HG03442 (cell line): ENCODE results near the gene STRC.
"Not testable (repeated sequence)": the region's sequence is repeated elsewhere in the genome, so short reads cannot be mapped to it uniquely, and the experiment has no call there.

ENCODE experiments used
- ATAC-seq: cut with Tn5 transposase; IDR thresholded peaks from one replicate; pipeline ENCODE4 v1.9.1; 2021; ENCODE audit warnings: mild to moderate bottlenecking, moderate library complexity; ENCODE audit not compliant: unreplicated experiment

STRC gene

GRCh38 chr15:43618700-43619099 is at the start of gene STRC:
Gene STRC, minus strand, starts transcription at chr15:43618800. Its CDS starts 78 bp downstream, at chr15:43618722.
- ATAC-seq = not testable (repeated sequence)

- not testable (repeated sequence) for ATAC-seq
These were observed 47.6 kb upstream of the STRC start for GRCh38 chr15:43666177-43666576.

- ATAC-seq = not testable (repeated sequence)
These were observed 44.7 kb upstream of the STRC start for GRCh38 chr15:43663333-43663732.

GRCh38 chr15:43662293-43662692 is 43.7 kb upstream of the STRC start:
- ATAC-seq = not testable (repeated sequence)

- not testable (repeated sequence) for ATAC-seq
These were observed 41.1 kb upstream of the STRC start for GRCh38 chr15:43659727-43660126.

DNA sequence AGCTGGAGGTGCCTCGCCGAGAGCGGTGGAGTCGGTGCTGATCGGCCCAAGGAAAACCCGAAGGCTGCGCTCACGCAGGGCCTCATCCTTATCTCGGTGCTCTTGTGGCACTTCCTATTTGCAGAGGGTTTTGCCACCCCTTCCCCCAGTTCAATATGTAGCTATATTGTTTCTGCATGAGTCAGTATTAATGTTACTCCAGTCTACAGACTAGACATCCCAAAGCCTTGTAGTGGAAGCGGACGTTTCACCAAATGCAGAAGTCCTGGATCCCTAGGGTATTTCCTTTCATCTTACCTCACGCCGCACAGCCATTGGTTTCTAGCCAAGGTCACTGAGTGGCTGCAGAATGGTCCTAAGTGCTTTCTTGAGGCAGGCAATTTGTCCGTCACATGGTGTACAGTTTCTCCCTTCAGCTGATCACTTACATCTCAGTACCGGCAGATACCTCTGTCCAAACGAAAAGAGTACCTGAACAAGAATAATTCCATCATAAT is 30.9 kb upstream of the STRC start:
- not testable (repeated sequence) for ATAC-seq

DNA sequence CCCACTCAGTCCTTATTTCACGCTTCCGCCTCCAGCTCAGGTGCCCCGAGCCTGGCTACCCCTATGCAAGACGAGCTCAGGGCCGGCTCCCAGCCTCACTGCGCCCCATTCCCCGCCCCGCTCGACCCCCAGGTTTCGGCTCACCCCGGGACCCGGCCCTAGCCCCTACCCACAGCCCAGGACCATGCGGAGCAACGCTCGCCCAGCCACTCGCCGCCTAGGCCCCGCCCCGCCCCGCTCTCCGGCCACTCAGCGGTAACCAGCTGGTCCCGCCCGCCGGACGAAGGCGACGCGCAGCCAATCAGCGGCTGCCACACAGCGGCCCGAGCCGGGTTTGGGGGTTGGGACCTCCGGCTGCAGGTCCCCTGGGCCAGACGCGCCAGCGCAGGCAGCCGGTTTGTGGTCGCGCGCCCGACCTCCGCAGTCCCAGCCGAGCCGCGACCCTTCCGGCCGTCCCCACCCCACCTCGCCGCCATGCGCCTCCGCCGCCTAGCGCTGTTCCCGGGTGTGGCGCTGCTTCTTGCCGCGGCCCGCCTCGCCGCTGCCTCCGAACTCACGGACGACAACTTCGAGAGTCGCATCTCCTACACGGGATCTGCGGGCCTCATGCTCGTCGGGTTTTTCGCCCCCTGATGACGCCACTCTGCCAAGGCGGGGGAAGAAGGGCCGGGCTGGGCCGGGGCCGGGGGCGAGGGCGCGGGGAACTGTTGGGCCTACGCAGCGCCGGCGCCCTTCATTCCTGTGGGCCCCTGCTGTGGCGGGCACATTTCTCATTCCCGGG is 30.2 kb upstream of the STRC start, which contains the start of gene CATSPER2:
Gene CATSPER2, minus strand, starts transcription at position 196 of the 781 bp plus-strand sequence. CDS start 783 bp downstream, outside the sequence.
- ATAC-seq = no peak

- peak; percentile 57 for ATAC-seq
These were observed 20.0 kb upstream of the STRC start for GRCh38 chr15:43638464-43639204.

GRCh38 chr15:43626937-43627336 is 8.3 kb upstream of the STRC start:
- ATAC-seq = not testable (repeated sequence)

DNA sequence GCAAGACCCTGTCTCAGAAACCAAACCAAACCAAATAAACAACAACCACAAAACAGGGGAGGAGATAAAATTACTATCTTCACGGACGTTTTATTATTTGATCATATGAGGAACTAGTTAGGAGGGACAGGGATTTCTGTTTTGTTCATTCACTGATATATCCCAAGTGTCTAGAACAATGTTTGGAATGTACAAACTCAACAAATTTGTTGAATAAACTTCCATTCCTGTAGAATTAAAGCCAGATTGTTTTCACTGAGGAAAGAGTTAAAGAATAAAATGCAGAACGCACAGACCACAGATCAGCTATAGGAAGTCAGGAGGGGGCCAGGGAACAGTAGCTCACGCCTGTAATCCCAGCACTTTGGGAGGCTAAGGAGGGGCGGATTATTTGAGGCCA is 6.5 kb upstream of the STRC start:
- ATAC-seq = no peak

DNA sequence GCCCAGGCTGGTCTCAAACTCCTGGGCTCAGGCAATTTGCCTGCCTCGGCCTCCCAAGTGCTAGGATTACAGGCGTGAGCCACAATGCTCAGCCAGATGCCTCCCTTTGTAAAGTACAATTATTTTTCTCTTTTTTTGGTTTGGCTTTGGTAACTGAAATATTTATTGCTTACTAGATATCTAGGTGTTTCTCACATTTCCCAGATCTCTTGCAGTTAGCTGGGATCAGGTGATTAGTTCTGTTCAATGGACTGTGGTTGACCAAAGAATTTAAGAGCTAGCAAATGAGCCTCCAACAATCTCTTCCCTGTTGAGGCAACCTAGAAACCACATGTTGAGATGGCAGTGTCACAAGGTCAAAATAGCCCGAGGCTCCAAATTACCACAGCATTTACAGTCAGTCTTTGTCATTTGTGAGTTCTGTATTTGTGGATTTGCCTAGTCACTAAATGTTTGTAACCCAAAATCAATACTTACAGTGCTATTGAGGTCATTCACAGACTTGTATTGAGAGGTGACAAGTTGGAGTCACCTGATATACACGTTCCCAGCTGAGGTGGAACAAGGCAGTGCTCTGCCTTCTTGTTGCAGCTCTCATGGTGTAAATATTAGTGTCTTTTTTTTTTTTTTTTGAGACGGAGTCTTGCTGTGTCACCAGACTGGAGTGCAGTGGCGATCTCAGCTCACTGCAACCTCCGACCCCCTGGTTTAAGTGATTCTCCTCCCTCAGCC is 3.6 kb upstream of the STRC start:
- ATAC-seq = not testable (repeated sequence)

GRCh38 chr15:43617750-43618149 is 850 bp downstream of the STRC start:
- ATAC-seq = not testable (repeated sequence)

DNA sequence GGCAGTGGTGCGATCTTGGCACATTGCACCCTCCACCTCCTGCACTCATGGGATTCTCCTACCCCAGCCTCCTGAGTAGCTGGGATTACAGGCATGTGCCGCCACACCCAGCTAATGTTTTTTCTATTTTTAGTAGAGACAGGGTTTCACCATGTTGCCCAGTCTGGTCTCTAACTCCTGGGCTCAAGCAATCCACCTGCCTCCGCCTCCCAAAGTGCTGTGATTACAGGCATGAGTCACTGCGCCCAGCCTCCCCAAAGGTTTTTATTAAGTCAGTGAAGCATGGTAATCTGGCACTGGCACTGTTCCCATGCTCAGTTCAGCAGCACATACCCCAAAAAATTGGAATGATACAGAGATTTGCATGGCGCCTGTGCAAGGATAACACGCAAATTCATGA is 16.4 kb downstream of the STRC start:
- ATAC-seq = not testable (repeated sequence)

GRCh38 chr15:43600200-43600599 is 18.4 kb downstream of the STRC start:
- not testable (repeated sequence) for ATAC-seq

- not testable (repeated sequence) for ATAC-seq
These were observed 19.5 kb downstream of the STRC start for GRCh38 chr15:43599131-43599530.

GRCh38 chr15:43593328-43594190 is 25.0 kb downstream of the STRC start, which contains the start of gene CKMT1B:
Gene CKMT1B, plus strand, starts transcription at chr15:43594027. Its CDS starts 192 bp downstream, at chr15:43594219.
- not testable (repeated sequence) for ATAC-seq

GRCh38 chr15:43592841-43593240 is 25.8 kb downstream of the STRC start:
- ATAC-seq = not testable (repeated sequence)

DNA sequence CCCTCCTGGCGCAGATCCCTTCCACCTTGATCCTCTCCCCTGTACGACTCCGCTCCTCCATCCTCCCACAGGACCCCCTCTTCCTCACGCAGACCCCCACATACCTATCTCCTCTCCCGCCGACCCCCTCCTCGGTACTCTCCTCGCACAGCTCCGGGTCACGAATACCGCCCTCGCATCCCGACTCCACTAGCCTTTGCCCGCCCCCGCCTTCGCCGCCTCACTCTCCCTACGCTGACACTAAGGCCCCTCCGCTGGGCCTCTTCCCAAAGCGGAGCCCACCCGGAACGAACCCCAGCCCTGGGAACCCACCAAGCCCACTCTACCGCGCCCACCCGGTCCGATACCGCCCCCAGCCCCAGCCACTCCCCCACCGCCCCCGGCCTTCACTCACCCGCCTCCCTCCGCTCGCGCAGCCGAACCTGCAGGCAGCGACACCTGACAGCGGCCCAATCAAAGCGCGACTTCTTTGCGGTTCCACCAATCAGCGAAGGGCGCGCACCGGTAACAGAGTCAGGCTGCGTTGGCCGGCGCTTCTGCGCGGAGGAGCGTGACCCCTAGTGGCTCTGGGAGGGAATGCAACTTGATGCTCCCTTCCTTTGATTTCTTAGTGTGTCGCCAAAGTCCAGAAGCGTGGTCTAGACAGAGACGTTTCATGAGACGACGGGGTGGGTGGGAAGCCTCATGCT is 28.7 kb downstream of the STRC start, which contains the start of gene PPIP5K1:
Gene PPIP5K1, minus strand, starts transcription at position 431 of the 689 bp plus-strand sequence. CDS start 5,704 bp downstream, outside the sequence.
- ATAC-seq = peak; percentile 95

- ATAC-seq = not testable (repeated sequence)
These were observed 44.0 kb downstream of the STRC start for GRCh38 chr15:43574607-43575006.
